ENCODE results near the gene ERICH2.

Gene ERICH2

GRCh38 chr2:170783549-170783948, 13.4 kb downstream of the ERICH2 start:
- Histone ChIP-seq H3K27ac (ENCODE audit: low read length) (no peak overlapping the region), H3K4me3 (ENCODE audit: low read length in 2 of 2) (no peak overlapping the region), H3K36me3 (ENCODE audit: control insufficient read depth in 2 of 2, insufficient read depth in 2 of 2, low read length in 2 of 2) (no peaks in the 10 kb centered on the region), H3K4me1 (ENCODE audit: control insufficient read depth, insufficient read depth, low read length) (no peaks in the 10 kb centered on the region), H3K27me3 (ENCODE audit: control insufficient read depth in 1 of 2, insufficient read depth in 2 of 2, low read length in 2 of 2) (no peaks in the 10 kb centered on the region), H3K9me3 (ENCODE audit: control insufficient read depth in 2 of 2, low read length in 2 of 2) (no peaks in the 10 kb centered on the region), H3K9ac (ENCODE audit: low read length in 2 of 2) (no peak overlapping the region)

DNA sequence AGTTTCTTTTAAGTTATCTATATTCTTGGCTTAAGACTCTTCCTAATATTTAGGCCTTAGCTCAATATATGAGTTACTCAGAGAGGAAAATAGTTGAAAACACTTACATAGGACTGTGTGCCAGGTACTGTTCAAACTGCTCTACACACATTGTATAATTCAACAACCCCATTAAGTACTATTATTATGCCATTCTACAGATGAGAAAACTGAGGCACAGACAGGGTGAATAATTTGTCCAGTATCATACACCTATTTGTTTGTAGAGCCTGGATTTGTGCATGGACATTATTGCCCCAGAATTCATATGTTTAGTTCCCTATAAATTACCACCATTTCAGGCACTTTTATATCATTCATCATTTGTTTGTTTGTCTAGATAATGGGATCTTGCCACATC, 28.8 kb downstream of the ERICH2 start:
- Histone ChIP-seq H3K4me3 (ENCODE audit: low read length in 2 of 2) (no peak overlapping the region), H3K9me3 (ENCODE audit: control insufficient read depth in 2 of 2, low read length in 2 of 2) (no peaks in the 10 kb centered on the region), H3K27ac (ENCODE audit: low read length) (no peak overlapping the region), H3K4me1 (ENCODE audit: control insufficient read depth, insufficient read depth, low read length) (no peaks in the 10 kb centered on the region), H3K36me3 (ENCODE audit: control insufficient read depth in 2 of 2, insufficient read depth in 2 of 2, low read length in 2 of 2) (no peaks in the 10 kb centered on the region), H3K27me3 (ENCODE audit: control insufficient read depth in 1 of 2, insufficient read depth in 2 of 2, low read length in 2 of 2) (no peaks in the 10 kb centered on the region), H3K9ac (ENCODE audit: low read length in 2 of 2) (no peak overlapping the region)

DNA sequence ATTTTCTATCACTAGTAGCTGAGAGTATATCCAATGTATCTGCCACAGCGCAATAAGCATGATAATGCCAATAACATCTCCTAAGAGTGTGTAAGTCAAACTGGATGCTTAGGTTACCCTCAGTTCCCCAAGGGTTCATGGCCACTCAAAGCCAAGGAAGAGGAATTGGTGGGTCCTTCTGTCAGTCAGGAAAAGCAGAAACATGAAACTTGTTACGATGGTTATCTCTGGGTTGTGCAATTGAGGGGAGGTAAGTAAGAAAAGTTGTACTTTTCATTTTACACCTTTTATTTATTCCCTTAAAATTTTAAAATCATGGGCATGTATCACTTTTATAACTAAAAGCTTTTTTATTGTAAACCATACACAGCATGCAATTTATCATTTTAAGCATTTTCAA, 36.4 kb downstream of the ERICH2 start:
- no peaks in the 10 kb centered on the region for H3K27me3 ChIP-seq (ENCODE audit: control insufficient read depth in 1 of 2, insufficient read depth in 2 of 2, low read length in 2 of 2)
- H3K4me3 ChIP-seq (ENCODE audit: low read length in 2 of 2), result no peak overlapping the region
- no peak overlapping the region for H3K9ac ChIP-seq (ENCODE audit: low read length in 2 of 2)
- no peaks in the 10 kb centered on the region for H3K9me3 ChIP-seq (ENCODE audit: control insufficient read depth in 2 of 2, low read length in 2 of 2)
- no peak overlapping the region for H3K27ac ChIP-seq (ENCODE audit: low read length)
- H3K4me1 ChIP-seq (ENCODE audit: control insufficient read depth, insufficient read depth, low read length), result no peaks in the 10 kb centered on the region
- H3K36me3 ChIP-seq (ENCODE audit: control insufficient read depth in 2 of 2, insufficient read depth in 2 of 2, low read length in 2 of 2), result no peaks in the 10 kb centered on the region

DNA sequence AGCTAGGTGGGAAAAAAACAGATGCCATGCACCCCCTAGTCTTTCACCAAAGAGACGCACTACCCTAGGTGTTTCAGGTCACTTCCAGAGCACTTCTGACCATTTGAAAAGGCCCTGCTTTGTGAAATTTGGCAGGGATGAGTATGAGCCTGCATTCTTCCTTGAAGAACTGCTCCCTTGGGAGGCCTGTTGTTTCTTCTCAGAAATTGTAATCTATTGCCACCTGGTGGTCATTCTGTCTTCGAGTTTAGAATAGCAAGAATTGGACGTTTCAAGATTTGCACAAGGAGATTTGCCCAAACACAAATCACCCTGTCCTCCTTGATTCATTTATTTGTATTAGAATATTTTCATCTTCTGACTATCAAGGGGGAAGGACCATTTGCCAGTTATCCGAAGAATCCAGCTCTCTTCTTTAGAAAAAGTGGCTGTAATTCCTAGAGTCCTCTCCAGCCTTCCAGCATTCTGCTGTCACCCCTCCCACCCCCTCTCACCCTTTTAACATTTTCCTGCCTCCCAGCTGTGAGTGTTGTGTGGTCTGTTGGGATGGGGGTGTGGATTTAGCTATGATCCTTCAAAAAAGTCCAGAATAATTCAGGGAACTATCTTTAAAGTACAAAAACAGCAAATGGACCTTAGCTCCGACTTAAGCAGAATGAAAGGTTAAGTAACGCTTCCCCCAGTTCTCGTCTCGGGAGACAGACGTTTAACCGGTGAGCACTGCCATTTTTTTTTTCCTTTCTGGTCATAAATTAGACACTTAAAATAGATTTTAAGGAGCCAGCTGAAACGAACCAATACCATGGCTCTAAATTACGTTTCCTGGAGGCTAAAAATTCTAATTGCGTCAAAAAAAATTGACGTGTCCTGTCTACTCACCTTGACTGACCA, 42.8 kb downstream of the ERICH2 start:
- Histone ChIP-seq H3K27me3 (ENCODE audit: control insufficient read depth in 1 of 2, insufficient read depth in 2 of 2, low read length in 2 of 2) (peaks cover 40 to 50% of the 10 kb centered on the region in 2 donors), H3K9ac (ENCODE audit: low read length in 2 of 2) (no peak overlapping the region), H3K4me3 (ENCODE audit: low read length in 2 of 2) (no peak overlapping the region), H3K36me3 (ENCODE audit: control insufficient read depth in 2 of 2, insufficient read depth in 2 of 2, low read length in 2 of 2) (no peaks in the 10 kb centered on the region), H3K4me1 (ENCODE audit: control insufficient read depth, insufficient read depth, low read length) (peaks cover 35% of the 10 kb centered on the region), H3K9me3 (ENCODE audit: control insufficient read depth in 2 of 2, low read length in 2 of 2) (no peaks in the 10 kb centered on the region), H3K27ac (ENCODE audit: low read length) (no peak overlapping the region)

- no peaks in the 10 kb centered on the region for H3K36me3 ChIP-seq (ENCODE audit: control insufficient read depth in 2 of 2, insufficient read depth in 2 of 2, low read length in 2 of 2)
- no peaks in the 10 kb centered on the region for H3K9me3 ChIP-seq (ENCODE audit: control insufficient read depth in 2 of 2, low read length in 2 of 2)
- no peak overlapping the region for H3K9ac ChIP-seq (ENCODE audit: low read length in 2 of 2)
- peaks cover 44% of the 10 kb centered on the region for H3K4me1 ChIP-seq (ENCODE audit: control insufficient read depth, insufficient read depth, low read length)
- no peak overlapping the region for H3K27ac ChIP-seq (ENCODE audit: low read length)
- H3K4me3 ChIP-seq (ENCODE audit: low read length in 2 of 2), result no peak overlapping the region
- peaks cover 47 to 59% of the 10 kb centered on the region in 2 donors for H3K27me3 ChIP-seq (ENCODE audit: control insufficient read depth in 1 of 2, insufficient read depth in 2 of 2, low read length in 2 of 2)
Observed at GRCh38 chr2:170813611-170814532, 43.7 kb downstream of the ERICH2 start.

DNA sequence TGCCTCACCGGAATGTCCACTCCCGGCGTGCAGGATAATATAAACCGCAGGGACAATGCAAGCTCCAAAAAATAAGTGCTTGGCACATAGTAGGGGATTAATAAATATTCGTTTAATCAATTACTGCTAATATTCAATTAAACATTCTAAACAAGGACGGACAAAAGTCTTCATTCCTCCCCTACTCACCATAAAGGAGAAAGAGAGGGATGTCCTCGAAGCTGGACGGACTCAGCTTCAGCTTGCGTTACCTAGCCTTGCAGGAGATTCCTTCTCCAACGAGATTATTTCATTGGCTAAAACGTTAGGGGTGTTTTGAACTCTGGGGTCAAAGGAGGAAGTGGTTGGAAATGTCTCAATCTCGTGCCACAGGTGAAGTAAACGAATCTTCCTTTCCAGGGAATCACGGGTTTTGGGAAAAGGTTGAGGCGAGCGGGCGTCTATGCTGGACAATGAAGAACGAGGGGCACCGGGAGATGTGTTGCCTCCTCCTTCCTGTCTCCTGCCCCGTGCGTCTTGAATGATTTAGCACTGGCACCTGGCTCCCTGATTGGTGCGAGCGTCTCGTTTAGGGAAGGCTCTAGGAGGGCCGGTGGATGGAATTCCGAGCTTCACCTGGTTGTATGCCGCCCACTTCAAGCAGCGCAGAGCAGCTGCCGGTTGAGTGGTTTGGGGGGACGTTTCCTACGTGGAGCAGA, 44.5 kb downstream of the ERICH2 start:
- Histone ChIP-seq H3K9me3 (ENCODE audit: control insufficient read depth in 2 of 2, low read length in 2 of 2) (no peaks in the 10 kb centered on the region), H3K9ac (ENCODE audit: low read length in 2 of 2) (no peak overlapping the region), H3K4me3 (ENCODE audit: low read length in 2 of 2) (no peak overlapping the region), H3K4me1 (ENCODE audit: control insufficient read depth, insufficient read depth, low read length) (peaks cover 47% of the 10 kb centered on the region), H3K36me3 (ENCODE audit: control insufficient read depth in 2 of 2, insufficient read depth in 2 of 2, low read length in 2 of 2) (no peaks in the 10 kb centered on the region), H3K27ac (ENCODE audit: low read length) (no peak overlapping the region), H3K27me3 (ENCODE audit: control insufficient read depth in 1 of 2, insufficient read depth in 2 of 2, low read length in 2 of 2) (peaks cover 54 to 67% of the 10 kb centered on the region in 2 donors)

DNA sequence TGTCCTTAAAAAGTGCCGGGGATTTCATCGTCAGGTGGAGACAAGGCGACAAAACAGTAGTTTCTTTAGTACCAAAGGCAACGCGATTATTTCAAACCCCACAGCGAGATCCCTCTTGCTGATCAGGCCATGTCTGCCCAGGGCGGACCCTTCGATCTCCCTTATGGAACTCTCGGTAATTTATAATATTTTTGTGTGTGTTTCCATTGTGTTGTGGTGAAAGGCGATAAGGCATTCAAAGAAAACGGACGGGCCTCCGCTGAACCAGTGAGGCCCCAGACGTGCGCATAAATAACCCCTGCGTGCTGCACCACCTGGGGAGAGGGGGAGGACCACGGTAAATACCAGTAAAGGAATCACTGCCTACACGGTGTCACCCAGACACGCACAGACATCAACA, 45.1 kb downstream of the ERICH2 start:
- H3K4me3 ChIP-seq (ENCODE audit: low read length in 2 of 2), result peak overlapping the region; percentile 59 to 69
- H3K27me3 ChIP-seq (ENCODE audit: control insufficient read depth in 1 of 2, insufficient read depth in 2 of 2, low read length in 2 of 2), result peaks cover 61 to 73% of the 10 kb centered on the region in 2 donors
- no peak overlapping the region for H3K27ac ChIP-seq (ENCODE audit: low read length)
- no peaks in the 10 kb centered on the region for H3K36me3 ChIP-seq (ENCODE audit: control insufficient read depth in 2 of 2, insufficient read depth in 2 of 2, low read length in 2 of 2)
- H3K9ac ChIP-seq (ENCODE audit: low read length in 2 of 2), result no peak overlapping the region
- no peaks in the 10 kb centered on the region for H3K9me3 ChIP-seq (ENCODE audit: control insufficient read depth in 2 of 2, low read length in 2 of 2)
- H3K4me1 ChIP-seq (ENCODE audit: control insufficient read depth, insufficient read depth, low read length), result peaks cover 51% of the 10 kb centered on the region

- Histone ChIP-seq H3K9me3 (ENCODE audit: control insufficient read depth in 2 of 2, low read length in 2 of 2) (no peaks in the 10 kb centered on the region), H3K4me1 (ENCODE audit: control insufficient read depth, insufficient read depth, low read length) (peaks cover 57% of the 10 kb centered on the region), H3K36me3 (ENCODE audit: control insufficient read depth in 2 of 2, insufficient read depth in 2 of 2, low read length in 2 of 2) (no peaks in the 10 kb centered on the region), H3K4me3 (ENCODE audit: low read length in 2 of 2) (peak overlapping the region; percentile 59 to 69), H3K27me3 (ENCODE audit: control insufficient read depth in 1 of 2, insufficient read depth in 2 of 2, low read length in 2 of 2) (peaks cover 67 to 80% of the 10 kb centered on the region in 2 donors), H3K27ac (ENCODE audit: low read length) (no peak overlapping the region), H3K9ac (ENCODE audit: low read length in 2 of 2) (no peak overlapping the region)
Observed at GRCh38 chr2:170815746-170816503, 45.7 kb downstream of the ERICH2 start.

DNA sequence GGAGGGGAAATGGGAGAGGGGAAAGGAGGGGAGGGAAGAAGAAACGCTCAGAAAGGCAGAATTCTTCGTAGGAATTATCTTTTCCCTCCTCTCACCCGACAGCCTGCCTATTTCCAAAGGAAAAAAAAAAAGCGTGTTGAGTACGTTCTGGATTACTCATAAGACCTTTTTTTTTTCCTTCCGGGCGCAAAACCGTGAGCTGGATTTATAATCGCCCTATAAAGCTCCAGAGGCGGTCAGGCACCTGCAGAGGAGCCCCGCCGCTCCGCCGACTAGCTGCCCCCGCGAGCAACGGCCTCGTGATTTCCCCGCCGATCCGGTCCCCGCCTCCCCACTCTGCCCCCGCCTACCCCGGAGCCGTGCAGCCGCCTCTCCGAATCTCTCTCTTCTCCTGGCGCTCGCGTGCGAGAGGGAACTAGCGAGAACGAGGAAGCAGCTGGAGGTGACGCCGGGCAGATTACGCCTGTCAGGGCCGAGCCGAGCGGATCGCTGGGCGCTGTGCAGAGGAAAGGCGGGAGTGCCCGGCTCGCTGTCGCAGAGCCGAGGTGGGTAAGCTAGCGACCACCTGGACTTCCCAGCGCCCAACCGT, 46.4 kb downstream of the ERICH2 start, which contains the start of gene GAD1:
TSS of gene GAD1 (plus strand) at position 384 of the 589 bp plus-strand sequence. CDS start 1,705 bp downstream, outside the sequence.
- Histone ChIP-seq H3K4me1 (ENCODE audit: control insufficient read depth, insufficient read depth, low read length) (peaks cover 64% of the 10 kb centered on the region), H3K9me3 (ENCODE audit: control insufficient read depth in 2 of 2, low read length in 2 of 2) (no peaks in the 10 kb centered on the region), H3K4me3 (ENCODE audit: low read length in 2 of 2) (peak within 1 kb of the TSS; percentile 65 to 69), H3K36me3 (ENCODE audit: control insufficient read depth in 2 of 2, insufficient read depth in 2 of 2, low read length in 2 of 2) (no peaks in the 10 kb centered on the region), H3K27ac (ENCODE audit: low read length) (no peak within 1 kb of the TSS), H3K27me3 (ENCODE audit: control insufficient read depth in 1 of 2, insufficient read depth in 2 of 2, low read length in 2 of 2) (peaks cover 73 to 86% of the 10 kb centered on the region in 2 donors), H3K9ac (ENCODE audit: low read length in 2 of 2) (no peak within 1 kb of the TSS)

All from stomach smooth muscle (tissue), 2 donors.